AML-193 (cell line): Measurements from ENCODE around the gene CSAG1.
"Not testable (repeated sequence)": the region's sequence is repeated elsewhere in the genome, so short reads cannot be mapped to it uniquely, and the experiment has no call there.

Source experiments
- DNase-seq, 2 experiments: peaks; one replicate each; lab custom pipeline; 2025; lab: John Stamatoyannopoulos, UW

Gene CSAG1

DNA sequence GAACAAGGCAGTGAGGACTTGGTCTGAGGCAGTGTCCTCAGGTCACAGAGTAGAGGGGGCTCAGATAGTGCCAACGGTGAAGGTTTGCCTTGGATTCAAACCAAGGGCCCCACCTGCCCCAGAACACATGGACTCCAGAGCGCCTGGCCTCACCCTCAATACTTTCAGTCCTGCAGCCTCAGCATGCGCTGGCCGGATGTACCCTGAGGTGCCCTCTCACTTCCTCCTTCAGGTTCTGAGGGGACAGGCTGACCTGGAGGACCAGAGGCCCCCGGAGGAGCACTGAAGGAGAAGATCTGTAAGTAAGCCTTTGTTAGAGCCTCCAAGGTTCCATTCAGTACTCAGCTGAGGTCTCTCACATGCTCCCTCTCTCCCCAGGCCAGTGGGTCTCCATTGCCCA, 33.1 kb downstream of the CSAG1 start:
- not testable (repeated sequence) for DNase-seq

DNA sequence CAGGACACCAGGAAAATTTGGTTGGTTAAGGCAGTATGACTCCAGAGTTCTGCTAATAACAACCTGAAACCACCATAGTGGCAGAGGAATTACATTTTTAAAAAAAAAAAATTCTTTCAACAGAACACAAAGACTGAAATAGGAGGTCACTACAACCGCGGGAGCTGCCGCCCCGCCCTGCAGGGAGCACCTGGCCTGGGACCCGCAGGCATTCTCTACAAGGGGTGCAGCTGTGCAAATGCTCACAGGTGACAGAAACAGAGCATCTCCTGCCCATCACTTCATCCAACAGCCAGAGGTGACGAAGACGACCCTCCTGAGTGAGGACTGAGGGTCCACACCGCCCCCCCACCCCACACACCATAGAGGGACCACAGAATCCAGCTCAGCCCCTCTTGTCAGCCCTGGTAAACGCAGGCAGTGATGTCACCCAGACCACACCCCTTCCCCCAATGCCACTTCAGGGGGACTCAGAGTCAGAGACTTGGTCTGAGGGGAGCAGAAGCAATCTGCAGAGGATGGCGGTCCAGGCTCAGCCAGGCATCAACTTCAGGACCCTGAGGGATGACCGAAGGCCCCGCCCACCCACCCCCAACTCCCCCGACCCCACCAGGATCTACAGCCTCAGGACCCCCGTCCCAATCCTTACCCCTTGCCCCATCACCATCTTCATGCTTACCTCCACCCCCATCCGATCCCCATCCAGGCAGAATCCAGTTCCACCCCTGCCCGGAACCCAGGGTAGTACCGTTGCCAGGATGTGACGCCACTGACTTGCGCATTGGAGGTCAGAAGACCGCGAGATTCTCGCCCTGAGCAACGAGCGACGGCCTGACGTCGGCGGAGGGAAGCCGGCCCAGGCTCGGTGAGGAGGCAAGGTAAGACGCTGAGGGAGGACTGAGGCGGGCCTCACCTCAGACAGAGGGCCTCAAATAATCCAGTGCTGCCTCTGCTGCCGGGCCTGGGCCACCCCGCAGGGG, 35.3 kb downstream of the CSAG1 start, which contains the start of gene MAGEA3:
MAGEA3 (plus strand) TSS at position 843 of the 980 bp plus-strand sequence. CDS start 2,039 bp downstream, outside the sequence.
- DNase-seq = not testable (repeated sequence)

DNA sequence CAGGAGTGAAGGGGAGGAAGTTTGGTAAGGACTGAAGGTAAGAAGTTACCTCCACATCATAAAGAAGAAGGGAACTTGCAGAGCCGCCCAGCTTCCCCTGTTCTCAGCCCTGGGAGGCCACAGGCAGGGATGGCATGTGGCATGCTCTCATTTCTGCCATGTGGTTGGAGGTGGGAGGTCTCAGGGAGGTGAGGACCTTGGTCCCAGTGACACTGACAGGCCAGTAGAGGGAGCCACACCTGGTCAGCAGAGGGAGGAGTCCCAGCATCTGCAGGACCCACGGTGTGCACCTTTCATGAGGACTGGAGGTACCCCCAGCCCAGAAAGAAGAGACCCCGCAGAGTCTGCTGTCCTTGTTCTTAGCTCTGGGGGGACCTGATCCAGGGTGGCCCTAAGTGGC, 52.5 kb downstream of the CSAG1 start:
- not testable (repeated sequence) for DNase-seq
